Stimulated activated CD4-positive, alpha-beta T cell treated with anti-CD3 and anti-CD28 coated beads, Interleukin-1b, Interleukin-23, amount 100 ng/mL, for 1 hour (primary cell): ENCODE measurements around the gene RIPOR3.
"Not testable (repeated sequence)": the region's sequence is repeated elsewhere in the genome, so short reads cannot be mapped to it uniquely, and the experiment has no call there.

Source experiments
- DNase-seq, 2 donors: peaks; one replicate each; pipeline ENCODE4 v3.0.0-alpha.2; 2020; ENCODE audit warnings: low read depth in 2 of 2

The RIPOR3 gene

DNA sequence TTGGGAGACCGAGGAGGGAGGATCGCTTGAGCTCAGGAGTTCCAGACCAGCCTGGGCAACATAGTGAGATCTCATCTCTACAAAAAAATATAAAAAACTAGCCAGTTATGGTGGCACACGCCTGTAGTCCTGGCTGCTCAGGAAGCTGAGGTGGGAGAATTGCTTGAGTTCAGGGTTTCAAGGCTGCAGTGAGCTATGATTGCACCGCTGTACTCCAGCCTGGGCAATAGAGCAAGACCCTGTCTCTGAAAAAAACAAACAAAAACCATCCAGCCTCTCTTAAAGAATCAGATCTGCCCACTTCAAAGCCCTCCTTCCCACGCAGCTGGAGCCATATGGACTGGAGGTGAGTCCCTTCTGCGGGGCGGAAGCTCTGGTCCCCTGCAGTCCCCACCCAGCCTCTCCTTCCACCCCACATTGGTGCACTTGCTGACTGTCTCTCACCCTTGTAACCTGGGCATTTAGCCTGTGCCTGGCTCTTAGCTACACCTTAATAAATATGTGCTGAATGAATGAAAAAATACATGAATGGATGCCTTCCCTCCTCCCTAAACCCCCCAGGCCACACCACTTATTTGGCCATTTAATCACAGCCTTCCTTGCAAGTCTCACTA, 32.9 kb upstream of the RIPOR3 start:
- DNase-seq = no peak

- DNase-seq = no peak
Measured at GRCh38 chr20:50723672-50724071, 32.3 kb upstream of the RIPOR3 start.

DNA sequence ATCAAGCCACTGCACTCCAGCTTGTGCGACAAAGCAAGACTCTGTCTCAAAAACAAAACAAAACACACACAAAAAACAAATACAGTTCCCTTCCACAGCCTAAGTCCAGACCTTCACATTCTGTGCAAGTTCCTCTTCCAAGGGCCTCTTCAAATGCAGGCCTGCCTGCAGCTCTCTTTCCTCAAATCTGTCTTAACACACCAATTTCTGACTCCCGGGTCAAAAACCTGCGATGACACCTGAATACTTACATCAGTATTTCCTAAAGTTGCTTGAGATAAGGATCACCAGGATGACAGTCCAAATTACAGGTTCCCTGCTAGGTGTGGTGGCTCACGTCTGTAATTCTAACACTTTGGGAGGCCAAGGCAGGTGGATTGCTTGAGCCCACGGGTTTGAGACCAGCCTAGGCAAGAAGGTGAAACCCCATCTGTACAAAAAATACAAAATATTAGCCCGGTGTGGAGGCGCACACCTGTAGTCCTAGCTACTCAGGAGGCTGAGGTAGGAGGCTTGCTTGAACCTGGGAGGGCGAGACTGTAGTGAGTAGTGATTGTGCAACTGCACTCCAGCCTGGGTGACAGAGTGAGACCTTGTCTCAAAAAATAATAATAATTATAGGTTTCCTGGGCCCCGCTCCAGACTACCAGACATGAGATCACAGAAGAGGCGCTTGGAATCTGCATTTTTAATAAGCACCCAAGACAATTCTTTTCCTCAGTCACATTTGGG, 31.2 kb upstream of the RIPOR3 start:
- DNase-seq = no peak

DNA sequence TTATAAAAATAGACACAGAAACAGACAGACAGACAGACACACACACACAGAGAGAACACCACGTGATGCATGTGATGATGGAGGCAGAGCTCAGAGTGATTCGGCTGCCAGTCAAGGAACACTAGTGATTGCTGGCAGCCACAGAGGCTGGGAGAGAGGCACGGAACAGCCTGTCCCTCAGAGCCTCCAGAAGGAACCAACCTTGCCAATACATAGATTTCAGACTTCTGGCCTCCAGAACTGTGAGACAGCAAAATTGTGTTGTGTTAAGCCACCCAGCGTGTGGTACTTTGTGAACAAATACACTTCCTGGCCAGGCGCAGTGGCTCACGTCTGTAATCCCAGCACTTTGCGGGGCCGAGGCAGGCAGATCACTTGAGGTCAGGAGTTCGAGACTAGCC, 30.5 kb upstream of the RIPOR3 start:
- DNase-seq = no peak

DNA sequence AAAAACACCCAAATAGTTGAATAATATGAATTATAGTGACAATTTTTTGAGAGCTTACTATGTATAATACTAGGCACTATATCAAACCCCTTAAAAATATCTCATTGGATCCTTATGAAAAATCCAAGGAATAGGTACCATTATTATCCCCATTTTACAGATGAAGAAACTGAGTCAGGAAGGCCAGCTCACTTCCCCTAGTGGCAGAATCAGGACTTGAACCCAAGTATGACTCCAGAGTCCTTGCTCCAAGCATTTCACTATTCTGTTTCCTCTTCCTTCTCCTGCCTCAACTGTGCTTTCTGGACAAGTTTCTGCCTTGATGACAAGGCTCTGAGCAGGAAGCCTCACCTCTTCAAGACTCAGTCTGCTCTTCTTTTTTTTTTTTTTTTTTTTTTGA, 29.2 kb upstream of the RIPOR3 start:
- DNase-seq = no peak

DNA sequence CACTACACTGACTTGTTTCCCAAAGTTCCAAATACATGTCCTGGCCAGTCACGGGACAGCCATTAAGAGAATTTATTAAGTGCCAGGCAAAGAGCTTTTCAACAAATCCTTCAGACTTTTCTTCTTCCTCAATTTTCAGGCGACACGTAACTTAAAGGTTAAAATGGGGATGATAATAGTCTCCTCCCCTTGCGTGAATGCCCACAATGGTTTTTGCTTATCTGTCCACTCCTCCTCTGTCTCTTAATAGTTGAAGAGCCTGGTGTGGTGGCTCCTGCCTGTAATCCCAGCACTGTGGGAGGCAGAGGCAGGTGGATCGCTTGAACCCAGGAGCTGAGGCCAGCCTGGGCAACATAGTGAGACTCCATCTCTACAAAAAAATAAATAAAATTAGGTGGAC, 28.7 kb upstream of the RIPOR3 start:
- DNase-seq = no peak

GRCh38 chr20:50719328-50719727, 28.0 kb upstream of the RIPOR3 start:
- no peak for DNase-seq

- DNase-seq = no peak
Measured at GRCh38 chr20:50717974-50718761, 26.8 kb upstream of the RIPOR3 start.

DNA sequence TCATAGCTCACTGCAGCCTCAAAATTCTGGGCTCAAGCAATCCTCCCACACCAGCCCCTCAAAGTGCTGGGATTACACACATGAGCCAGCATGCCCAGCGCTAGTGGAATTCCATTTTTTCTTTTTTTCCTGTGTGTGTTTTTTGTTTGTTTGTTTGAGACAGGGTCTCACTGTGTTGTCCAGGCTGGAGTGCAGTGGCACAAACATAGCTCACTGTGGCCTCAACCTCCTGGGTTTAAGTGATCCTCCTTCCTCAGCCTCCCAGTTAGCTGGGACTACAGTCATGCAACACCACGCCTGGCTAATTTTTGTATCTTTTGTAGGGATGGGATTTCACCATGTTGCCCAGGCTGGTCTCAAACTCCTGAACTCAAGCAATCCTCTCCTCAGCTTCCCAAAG, 26.0 kb upstream of the RIPOR3 start:
- no peak for DNase-seq

GRCh38 chr20:50716518-50716917, 25.2 kb upstream of the RIPOR3 start:
- no peak for DNase-seq

- DNase-seq = no peak
Measured at GRCh38 chr20:50715694-50716093, 24.4 kb upstream of the RIPOR3 start.

DNA sequence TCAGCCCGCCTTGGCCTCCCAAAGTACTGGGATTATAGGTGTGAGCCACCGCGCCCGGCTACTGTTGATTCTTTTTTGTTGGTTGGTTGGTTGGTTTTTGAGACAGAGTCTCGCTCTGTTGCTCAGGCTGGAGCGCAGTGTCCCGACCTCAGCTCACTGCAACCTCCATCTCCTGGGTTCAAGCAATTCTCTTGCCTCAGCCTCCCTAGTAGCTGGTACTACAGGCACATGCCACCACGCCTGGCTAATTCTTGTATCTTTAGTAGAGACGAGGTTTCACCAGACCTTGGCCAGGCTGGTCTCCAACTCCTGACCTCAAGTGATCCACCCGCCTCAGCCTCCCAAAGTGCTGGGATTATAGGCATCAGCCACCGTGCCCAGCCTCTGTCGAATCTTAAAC, 23.1 kb upstream of the RIPOR3 start:
- DNase-seq = not testable (repeated sequence)

DNA sequence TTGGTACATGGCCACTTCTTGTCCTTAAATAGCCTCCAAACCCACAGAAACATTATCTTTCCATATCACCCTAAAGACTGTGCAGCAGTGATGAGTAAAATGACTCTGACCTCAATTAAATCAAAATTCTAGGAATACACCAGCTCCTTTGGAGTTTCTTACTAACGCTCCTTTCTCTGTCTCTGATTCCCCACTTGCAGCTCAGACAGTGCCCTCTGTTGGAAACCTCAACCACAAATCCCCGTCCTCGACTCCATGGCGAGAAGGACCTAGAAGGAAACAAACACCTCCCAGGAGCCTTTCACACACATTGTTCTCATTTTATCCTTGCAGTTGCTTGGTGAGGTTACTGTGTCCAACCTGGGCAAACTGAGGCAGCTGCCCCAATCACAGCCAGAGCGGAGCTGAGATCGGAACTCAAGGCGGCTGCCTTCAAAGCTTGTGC, 22.3 kb upstream of the RIPOR3 start:
- no peak for DNase-seq

DNA sequence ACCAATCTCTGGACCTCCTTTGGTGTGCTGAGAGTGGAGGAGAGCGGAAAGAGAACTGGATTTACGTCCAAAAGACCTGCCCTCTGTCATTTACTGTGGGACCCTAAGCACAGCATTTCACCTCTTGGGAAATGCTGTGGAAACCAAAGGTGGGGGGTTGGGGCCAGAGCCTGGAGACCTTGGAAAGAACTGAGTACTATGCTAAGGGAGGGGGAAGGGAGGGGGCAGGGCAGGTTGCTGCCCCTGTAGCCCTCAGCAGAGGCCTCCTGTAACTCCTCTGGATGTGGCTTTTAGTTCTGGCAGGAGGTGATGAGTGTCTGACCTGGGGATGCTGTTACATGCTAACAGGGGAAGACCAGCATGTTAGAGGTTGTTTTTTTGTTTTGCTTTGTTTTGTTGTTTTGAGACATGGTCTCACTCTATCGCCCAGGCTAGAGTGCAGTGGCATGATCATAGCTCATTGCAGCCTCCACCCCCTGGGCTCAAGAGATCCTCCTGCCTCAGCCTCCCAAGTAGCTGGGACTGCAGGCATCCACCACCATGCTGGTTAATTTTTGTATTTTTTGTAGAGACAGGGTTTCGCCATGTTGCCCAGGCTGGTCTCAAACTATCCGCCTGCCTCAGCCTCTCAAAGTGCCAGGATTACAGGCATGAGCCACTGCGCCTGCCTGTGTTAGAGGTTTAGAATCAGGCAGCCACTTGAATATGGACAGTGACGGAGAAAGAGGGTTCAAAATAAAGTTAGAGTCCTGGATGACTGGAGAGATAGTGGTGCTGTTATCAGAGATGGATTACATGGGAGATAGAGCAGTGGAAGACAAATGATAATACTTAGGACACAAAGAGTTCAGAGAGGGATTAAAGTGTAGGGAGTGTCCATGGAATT, 21.7 kb upstream of the RIPOR3 start:
- DNase-seq = no peak

GRCh38 chr20:50711113-50711825, 19.9 kb upstream of the RIPOR3 start:
- no peak for DNase-seq

- no peak for DNase-seq
Measured at GRCh38 chr20:50710492-50711063, 19.2 kb upstream of the RIPOR3 start.

DNA sequence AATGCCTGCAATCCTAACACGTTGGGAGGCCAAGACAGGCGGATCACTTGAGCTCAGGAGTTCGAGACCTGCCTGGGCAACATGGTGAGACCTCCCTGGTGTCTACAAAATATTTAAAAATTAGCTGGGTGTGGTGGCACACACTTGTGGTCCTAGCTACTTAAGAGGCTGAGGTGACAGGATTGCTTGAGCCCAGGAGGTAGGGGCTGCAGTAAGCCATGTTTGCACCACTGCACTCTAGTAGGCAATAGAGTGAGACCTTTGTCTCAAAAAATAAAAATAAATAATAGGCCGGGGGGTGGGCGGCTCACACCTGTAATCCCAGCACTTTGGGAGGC, 18.3 kb upstream of the RIPOR3 start:
- no peak for DNase-seq

GRCh38 chr20:50708845-50709635, 17.7 kb upstream of the RIPOR3 start:
- no peak for DNase-seq

DNA sequence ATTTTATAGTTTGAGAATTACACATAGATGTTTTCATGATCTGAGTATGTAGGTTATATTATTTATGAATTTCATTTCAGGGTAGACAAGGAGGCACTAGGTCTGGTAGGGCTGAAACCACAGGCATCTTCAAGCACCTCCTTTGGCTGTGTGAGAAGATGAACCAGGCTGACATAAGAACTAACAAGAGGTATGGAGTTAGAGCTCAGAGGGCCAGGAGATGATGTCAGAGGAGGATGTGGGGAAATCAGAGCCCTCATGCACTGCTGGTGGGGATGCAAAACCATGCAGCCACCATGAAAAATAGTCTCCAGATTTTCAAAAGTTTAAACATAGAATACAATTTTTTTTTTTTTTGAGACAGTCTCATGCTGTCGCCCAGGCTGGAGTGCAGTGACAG, 13.6 kb upstream of the RIPOR3 start:
- no peak for DNase-seq

GRCh38 chr20:50704514-50704913, 13.2 kb upstream of the RIPOR3 start:
- no peak for DNase-seq
